Brain pericyte (primary cell): ENCODE results near the gene SLC16A8.
A peak's percentile ranks its signal among the peaks of the same experiment; 100 is the strongest.
"Not testable (repeated sequence)": the region's sequence is repeated elsewhere in the genome, so short reads cannot be mapped to it uniquely, and the experiment has no call there.

Experiments
- DNase-seq: peaks from one replicate; pipeline ENCODE4 v3.0.0-alpha.2; 2012; ENCODE audit warnings: low read depth, low spot score

SLC16A8 gene

DNA sequence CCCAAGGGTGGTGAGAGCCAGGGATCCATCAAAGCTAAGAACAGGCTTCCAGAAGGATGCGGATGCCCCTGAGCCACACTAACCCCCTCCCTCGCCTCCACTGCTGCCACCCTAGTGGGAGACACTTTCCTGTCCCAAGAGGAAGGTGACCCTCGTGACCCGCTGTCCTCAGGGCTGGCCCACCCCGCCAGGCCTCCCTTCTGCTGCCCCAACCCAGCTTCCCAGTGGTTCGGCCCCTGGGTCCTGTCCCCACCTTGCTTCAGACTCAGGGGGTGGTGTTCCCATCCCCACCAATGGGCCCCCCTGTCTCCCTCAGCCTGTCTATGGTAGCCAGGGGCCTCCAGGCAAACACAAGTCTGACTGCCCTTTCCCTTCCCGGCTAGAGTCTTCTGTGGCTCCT lies 33.3 kb downstream of the SLC16A8 start:
- no peak for DNase-seq

DNA sequence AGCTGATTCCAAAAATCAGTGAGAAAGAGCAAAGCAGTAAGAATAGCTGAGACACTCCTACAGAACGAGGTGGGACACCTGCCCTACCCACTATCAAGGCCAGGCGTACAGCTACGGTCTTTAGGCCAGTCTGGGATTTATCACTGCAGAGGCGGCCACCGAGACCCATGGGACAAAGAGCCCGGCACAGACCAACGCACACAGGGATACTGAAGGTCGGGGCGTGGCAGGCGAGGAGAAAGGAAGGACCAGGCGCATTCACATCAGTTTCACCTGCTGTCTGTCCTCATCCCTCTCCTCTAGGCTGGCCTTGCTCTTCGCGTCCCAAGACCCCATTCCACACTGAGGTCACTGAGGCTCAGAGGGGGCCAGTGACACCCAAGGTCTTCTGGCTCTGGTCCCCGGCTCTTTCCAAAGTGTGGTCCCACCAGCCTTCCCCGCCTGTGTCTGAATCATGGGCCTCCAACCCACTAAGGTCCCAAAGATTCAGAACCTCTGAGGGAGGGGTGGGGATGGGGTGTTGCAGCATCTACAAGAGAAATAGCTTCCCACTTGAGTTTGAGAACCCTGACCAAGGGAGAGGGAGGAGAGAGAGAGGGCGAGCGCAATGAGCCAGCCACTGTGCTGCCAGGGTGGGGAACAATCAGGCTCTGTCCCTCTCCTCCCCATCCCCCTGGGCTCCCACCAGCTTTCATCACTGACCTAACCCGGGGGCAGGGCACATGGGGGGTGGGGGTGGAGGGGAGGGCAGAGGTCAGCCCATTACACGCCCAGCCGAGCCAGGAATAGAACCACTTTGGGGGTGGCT lies 34.0 kb downstream of the SLC16A8 start:
- DNase-seq = no peak

DNA sequence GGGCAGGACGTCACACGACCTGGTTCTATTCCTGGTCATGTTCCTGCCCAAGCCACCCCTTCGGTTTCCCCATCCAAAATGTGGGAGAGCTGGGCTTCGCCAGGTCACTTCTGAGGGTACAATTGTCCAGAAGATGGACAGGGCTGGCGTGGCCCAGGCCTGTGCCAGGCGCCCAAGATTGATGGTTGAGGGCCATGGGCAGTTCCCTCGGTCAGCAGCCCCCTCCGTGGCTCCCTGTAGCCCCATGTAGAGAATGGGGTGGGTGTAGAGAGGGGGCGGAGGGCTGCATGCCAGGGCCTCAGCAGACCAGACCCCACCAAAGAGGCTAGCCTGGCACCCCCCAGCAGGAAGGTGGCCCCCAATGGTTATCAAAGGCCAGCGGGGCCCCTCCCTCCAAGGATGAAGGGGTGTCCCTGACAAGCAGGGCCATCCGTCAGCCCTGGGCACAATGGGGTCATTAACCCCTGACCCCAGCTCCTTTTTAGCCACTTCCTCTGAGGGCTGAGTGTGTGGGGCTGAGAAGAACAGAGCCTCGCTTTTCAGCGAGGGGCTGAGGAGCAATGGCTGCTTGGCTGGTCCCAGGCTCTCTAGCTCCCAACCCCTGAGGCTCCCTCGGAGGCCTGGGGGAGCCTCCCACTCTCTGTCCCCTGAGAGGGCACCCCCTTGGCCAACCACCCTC lies 37.8 kb downstream of the SLC16A8 start:
- no peak for DNase-seq

DNA sequence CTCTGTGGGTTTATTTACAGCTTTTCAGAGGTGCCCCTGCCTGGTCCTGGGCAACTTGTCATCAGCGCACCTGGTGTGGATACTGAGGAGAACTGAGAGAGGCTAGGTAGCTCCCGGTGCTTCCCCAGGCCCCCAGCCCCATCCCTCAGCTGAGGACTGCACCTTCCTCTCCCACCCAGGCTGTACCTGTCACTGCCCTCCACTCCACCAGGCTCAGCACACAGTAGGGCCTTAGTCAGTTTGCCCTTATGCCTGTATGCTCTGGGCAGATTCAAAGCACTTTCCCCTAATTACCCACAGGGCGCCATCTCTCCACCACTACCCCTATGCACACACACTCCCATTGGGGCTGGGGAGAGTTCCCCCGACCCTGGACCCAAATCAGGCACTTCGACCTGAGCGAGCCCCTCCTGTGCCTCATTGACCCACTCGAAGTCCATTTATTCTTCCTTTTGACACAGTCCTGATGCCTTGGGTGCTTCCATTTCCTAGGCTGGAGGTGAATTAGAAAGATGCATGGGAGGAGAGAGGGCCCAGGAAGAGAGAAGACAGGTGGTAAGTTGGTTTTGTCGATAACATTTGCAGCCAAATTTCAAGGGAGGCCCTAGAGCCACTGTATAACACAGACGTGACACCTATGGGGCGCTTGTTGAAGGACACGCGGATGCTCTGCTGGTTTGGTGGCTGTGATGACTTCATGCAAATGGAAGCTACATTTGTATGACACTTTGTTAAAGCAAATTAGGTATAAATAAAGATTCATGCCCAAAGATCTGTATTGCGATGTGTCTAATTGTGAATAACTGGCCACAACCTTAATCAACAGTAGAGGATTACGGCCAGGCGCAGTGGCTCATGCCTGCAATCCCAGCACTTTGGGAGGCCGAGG lies 40.6 kb downstream of the SLC16A8 start:
- no peak for DNase-seq

DNA sequence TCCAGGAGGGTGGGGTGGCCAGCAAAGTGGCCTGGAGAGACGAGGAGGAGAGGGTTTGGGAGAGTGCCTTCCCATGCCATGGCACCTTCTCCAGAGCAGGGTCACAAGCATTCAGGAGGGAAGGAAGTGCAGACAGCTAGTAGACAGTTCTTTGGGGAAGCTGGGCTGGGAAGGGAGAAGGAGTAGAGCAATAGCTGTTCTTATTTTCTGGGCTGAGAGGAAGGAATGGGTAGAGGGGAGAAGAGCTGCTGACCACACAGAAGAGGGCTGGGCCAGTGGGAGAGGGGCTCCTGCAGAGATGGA lies 41.5 kb downstream of the SLC16A8 start:
- no peak for DNase-seq

DNA sequence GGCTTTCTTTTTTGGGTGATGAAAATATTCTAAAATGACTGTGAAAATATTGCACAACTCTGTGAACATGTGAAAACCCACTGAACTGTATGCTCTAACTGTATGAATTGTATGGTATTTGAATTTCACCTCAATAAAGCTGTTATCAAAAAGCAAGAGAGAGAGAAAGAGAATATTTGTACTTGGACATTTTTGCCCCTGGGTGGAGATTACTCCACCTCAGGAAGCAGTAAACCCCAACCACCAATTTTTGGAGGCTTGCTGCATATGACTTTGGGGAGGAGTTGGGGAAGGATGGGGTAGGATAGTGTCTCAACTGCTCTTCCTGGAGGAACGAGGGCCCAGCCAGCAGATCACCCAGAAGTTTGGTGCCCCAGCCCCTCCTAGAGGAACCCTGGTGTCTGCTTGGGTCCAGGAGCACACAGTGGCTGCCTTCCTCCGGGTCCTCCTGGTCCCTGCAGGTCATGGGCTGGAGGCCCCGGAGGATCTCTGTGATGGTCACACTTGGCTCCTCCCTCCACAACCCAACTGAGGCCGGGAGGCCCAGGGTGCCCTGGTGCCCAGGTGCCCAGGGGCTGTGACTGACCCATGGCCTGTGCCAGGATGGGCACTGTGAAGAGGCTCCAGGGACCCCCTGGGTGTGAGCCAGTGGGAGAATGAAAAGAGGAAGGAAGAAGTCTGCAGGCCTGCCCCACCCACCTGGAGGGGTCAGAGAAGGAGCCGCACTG lies 42.1 kb downstream of the SLC16A8 start:
- DNase-seq = no peak

DNA sequence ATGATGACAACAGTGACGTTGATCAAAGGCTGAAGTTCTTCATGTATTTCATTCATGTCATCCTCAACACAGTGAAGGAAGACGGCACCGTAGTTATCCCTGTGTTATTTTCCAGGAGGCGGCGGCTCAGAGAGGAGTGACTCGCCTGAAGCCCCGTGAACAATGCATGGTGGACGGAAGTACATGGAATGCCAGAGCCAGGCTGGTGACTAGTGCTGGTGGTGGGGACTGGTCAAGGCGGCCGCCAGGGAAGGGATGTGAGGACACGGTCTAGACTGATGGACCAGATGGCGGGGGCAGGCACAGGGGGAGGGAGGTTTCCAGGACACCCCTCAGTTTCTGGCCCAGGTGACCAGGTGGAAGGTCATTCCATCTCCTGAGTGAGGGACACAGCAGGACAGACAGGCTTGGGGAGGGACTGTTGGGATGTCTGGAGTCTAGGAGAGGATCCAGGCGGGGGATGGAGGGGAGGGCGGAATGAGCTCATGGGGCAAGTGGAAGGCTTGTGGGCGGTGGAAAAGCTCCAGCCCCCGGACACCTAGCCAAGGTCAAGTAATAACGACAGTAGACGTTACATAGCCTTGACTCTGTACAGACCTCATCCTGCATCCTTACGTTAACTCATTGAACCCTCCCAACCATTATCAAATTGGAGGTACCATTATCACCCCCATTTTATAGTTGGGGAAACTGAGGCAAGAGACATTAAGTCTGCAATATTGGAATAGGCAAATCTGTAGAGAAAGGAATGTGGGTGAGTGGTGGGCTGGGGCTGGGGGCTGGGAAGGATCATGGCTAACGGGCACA lies 42.8 kb downstream of the SLC16A8 start:
- no peak for DNase-seq

DNA sequence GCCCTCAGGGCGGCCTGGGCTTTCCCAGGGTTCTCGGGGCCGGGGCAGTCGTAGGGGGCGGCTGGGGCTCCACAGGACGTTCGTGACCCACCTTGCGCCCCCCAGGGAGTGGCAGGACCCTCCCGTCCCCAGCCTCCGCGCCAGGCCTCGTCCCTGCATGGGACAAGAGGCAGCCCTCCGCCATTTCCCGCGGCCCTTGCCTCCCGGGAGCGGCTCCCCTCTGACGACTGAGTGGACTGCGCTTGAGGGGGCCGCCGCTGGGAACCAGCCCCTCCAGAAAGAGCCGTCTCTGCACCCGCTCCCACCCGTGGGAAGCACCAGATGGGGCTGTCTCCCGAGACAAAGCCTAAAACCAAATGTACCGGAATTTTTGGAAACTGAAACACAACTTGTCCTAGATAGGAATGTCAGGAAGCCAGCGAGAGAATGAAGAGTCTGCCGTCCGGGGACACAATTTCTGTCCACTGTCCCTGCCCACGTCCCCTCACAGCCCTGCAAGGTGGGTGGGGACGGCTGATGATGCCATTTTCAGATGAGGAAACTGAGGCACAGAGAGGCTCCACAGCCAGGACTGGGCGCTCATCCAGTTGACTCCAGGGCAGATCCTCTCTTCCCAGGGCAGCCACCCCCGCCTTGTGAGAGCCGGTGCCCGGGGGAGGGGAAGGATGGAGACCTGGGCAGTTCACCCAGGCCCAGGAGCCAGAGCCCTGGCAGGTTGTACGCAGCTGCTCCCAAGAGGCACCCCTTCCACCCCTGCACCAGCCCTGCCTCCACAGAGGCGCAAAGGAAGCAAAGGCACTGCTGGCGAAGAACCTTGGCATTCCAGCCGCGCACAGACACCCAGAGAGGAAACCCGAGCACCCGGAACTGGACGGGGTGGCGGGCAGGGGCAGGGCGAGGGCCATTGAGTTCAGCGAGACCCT lies 44.8 kb downstream of the SLC16A8 start:
- no peak for DNase-seq

DNA sequence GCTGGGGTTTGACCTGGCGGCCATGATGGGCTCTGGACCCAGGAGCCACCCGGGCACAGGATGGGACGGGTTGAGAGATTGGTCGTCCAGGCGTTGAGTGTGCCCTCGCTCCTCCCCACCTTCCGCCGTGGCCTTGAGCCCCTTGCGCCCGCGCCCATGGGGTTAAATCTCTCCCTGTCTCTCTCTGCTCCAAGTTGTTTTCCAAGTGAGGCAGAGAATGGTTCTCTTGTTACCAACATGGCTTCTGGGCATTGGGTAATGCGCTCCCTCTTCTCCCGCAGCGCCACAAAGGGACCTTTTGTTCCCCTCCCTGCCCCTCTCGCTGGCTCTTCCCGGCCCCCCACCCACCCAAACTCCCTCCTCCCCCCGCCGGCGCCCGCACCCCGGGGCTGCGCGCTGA lies 45.6 kb downstream of the SLC16A8 start:
- no peak for DNase-seq

DNA sequence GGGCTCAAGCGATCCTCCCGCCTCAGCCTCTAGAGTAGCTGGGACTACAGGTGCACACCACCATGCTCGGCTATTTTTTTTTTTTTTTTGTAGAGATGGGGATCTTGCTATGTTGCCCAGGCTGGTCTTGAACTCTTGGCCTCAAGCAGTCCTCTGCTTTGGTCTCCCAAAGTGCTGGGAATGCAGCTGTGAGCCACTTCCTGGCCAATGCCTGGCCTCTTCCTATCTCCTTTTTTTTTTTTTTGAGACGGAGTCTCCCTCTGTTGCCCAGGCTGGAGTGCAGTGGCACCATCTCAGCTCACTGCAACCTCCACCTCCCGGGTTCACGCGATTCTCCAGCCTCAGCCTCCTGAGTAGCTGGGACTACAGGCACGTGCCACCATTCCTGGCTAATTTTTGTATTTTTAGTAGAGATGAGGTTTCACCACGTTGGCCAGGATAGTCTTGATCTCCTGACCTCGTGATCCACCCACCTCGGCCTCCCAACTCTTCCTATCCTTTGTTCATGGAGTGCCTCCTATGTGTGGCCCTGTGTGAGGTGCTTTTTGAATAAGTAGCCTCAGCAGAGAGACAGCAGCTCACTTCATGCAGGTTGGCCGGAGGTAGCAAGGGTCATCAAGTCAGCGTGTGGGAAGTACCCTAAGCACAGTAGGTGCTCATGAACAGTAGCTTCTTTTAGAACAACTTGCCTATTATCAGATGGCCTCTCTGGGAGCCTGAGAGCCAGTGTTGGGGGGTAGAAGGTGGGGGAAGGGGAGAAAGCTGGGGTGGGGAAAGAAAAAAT lies 46.4 kb downstream of the SLC16A8 start:
- DNase-seq = not testable (repeated sequence)

DNA sequence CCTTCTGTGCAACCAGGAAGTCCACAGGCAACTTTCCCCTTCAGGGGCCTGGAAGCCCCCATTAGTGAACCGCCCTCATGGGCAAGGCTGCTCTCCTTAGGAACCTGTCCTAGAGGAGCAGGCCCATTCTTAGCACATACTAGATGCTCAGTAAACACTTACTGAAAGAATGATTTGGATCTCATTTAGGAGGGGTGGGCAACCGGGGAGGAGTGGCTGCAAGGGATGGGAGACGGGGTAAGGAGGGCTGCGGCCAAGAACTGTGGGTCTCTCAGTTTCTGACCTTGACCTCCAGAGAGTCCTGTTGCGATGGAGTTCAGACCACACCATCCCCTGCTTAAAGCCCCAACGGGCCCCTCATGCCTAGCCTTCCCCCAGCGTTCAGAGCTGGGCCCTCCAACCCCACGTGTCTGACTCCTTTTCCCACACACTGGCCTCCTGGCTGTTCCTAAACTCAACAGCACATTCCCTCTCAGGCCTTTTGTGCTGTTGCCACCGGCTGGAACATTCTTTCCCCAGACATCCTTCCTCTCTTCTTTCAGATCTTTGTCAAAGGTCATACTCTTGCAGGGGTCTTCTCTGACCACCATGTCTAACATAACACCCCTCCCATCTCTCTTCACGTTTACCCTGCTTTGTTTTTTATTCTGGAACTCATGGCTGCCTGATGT lies 47.5 kb downstream of the SLC16A8 start:
- DNase-seq = no peak

DNA sequence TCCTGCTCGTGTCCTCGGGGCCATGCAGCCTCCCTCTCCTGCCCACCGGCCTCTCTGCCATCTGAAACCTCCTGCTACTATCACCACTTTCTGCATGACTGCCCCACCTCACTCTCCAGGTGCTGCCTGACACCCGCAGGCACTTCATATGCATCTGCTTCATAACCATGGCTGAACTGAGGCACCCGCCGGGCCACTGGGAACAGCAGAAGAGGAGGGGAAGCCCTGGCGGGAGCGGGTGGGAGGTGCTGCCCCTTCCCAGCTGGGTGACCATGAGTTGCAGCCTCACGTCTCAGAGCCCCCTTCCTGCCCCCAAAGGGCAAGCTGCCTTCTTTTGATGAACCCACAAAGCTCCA lies 48.5 kb downstream of the SLC16A8 start:
- no peak for DNase-seq

DNA sequence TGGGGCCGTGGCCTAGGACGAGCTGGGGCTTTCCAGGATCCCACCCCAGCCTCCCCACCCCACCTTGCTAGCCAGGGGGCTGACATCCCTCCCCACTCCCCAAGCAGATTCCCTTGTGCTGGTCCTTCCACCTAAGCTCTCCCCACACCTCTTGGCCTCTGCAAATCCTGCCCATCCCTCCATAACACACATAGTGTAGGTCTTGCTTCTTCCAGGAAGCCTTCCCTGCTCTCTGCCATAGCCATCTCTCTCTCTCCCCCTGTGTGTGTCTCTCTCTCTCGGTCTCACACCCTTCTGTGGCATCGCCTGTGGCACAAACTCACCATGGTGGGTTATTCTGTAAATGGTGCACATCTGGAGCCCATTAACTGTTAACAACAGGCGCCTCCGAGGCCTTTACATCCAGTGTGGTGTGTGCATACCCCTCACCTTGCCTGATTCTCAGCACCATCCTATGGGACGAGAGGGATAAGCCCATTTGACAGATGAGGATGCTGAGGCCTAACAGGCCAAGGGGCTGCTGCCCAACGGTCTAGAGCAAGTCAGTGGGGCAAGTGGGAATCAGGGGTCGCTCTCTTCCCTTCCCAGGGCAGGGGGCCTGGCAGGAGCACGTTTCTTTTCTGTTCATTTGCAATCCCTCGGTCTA lies 49.0 kb downstream of the SLC16A8 start:
- DNase-seq = no peak

DNA sequence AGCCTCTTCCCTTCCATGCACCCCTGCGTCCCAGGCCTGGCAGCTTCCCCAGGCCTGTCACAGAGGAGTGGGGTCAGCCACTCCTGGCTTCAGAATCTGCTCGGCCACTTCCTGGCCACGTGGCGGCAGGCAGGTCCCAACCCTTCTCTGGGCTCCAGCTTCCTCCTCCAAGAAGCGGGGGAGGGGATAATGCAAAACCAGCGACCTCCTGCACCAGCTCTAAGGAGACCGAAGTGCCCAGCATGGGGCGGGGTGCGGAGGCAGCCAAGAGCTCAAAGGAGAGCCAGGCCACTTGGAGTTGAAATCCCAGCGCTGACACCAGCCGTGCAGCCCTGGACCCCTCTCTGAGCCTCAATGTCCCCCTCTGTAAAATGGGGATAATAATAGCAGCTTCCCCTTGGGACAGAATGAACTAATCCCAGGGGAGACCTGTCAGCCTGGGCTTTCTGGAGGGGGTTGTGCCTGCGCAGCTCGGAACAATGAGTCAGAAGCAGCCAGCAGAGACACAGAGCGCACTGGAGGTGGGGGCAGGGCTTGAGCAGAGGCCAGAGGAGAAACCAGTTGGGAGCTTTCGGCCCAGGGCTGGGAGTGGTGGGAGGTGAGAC lies 49.6 kb downstream of the SLC16A8 start:
- DNase-seq = peak; percentile 47

DNA sequence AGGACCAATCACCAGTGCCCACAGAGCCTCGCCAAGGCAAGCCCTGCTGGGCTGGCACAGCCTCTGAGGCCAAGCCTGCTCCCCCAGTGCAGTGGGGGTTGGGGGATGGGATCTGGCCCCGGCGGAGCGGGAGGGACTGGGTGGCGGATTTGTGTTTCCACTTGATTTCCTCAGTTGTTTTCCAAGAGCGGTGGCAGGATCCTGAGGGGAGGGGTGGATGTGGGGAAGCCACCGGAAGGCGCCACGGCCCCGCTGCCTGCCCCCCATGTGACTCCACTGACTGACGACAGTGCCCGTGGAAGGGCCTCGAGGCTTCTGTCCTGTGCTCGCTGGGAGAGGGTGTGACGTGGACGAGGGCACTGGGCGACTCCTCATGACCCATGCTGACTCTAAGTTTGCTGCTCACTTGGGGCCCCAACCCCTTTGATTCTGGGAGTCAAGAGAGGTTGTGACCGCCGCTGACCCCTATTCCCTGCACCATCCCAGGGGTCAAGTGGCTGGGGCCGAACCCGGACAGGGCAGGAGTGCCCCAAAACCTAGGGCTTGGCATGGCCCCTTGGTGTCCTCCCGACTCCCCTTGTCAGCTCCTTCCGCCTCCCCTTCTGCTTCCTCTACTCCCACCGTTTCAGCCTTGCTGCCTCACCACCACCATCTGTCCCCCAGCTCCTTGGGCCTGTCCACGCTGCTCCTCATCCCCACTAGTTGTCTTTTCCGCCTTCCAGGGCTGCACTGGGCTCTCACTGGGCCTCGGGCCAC lies 50.3 kb downstream of the SLC16A8 start:
- DNase-seq = no peak

DNA sequence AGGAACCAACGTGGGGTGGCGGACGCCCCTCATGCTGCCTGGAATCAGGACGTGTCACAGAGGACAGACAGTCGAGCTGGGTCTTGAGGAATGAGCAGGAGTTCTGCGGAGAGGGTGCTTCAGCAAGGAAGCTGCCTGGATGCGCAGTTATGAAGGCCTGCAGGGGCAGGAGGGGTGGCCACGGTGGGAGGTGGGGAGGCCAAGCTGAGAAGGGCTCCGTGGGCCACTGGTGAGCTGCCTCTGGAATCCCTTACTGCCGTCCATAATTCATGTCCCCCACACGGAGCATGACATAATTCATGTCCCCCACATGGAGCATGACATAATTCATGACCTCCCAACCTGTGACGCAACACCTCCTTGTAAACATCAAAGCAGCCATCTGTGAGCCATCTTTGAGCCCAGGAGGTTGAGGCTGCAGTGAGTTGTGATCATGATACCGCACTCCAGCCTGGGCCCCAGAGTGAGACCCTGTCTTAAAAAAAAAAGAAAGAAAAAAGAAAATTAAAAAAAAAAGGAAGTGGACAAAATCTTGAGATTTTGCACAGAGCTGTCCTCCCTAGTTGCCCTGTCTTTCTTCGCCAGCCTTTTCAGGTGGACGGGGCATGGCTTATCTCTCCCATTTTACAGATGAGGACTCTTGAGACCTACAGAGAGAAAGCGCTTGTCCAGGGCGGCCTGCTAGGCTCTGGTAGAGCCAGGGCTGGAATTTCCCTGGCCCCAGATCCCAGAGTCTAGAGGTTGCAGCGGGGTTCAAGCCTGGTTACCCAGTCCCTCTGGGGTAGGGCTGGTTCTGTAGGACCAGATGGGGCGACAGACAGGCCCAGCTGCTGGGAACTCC lies 51.1 kb downstream of the SLC16A8 start:
- DNase-seq = peak; percentile 49
